ENCODE results near the gene PPFIBP1. TPM values are rescaled to one million over a fixed set of nuclear protein-coding genes. Genes with fewer than 3 reads are reported as not detected.

The PPFIBP1 gene
- total and polyA plus RNA-seq, 2 of the 8 experiments (the other 6 are each of a cell fraction or from before 2014, with no cell fraction given), result 7.7 to 31.3 TPM

- Histone ChIP-seq H2BK20ac (ENCODE audit: low read length) (no peak overlapping the region), H3K23me2 (ENCODE audit: low read depth, low read length) (no peaks in the 10 kb centered on the region), H2BK120ac (replicated peaks; ENCODE audit: low read depth, low read length) (no peak overlapping the region), H3K9me3 (ENCODE audit: insufficient read depth in 2 of 2, low read depth in 1 of 2, low read length in 1 of 2) (no peaks in the 10 kb centered on the region), H3K36me3 (ENCODE audit: control insufficient read depth in 2 of 4, insufficient read depth in 4 of 4, low read length in 3 of 4) (no peaks in the 10 kb centered on the region), H3K27ac (ENCODE audit: low read depth, low read length) (no peak overlapping the region), H4K5ac (ENCODE audit: insufficient read length, low read depth, low read length) (no peak overlapping the region), H2BK5ac (ENCODE audit: low read depth, low read length) (no peak overlapping the region), H2BK12ac (ENCODE audit: low read depth, low read length) (no peak overlapping the region), H3K9ac (replicated peaks in 1 of 4; ENCODE audit: extremely low read depth in 1 of 4, low read depth in 3 of 4, low read length in 3 of 4) (no peak overlapping the region), H3K4me3 (ENCODE audit: extremely low read depth in 1 of 4, insufficient read depth in 2 of 4, low read depth in 3 of 4, low read length in 4 of 4) (no peak overlapping the region), H3K27me3 (replicated peaks in 1 of 4; ENCODE audit: control insufficient read depth in 3 of 4, extremely low read depth in 1 of 4, insufficient read depth in 3 of 4, low read length in 3 of 4) (no peaks in the 10 kb centered on the region), H3K4ac (replicated peaks; ENCODE audit: insufficient read length, low read depth, low read length) (no peak overlapping the region), H3K56ac (replicated peaks; ENCODE audit: insufficient read length, low read depth, low read length) (no peak overlapping the region), H3K4me2 (ENCODE audit: insufficient read depth in 1 of 2, low read depth in 2 of 2, low read length in 2 of 2) (no peak overlapping the region), H4K91ac (replicated peaks; ENCODE audit: insufficient read length, low read length) (no peak overlapping the region), H3K79me2 (ENCODE audit: control insufficient read depth in 1 of 2, insufficient read depth in 2 of 2, low read length in 2 of 2) (no peaks in the 10 kb centered on the region), H3K14ac (ENCODE audit: insufficient read length) (no peak overlapping the region), H3K79me1 (ENCODE audit: low read depth, low read length) (no peaks in the 10 kb centered on the region), H2AK5ac (ENCODE audit: low read depth, low read length) (no peak overlapping the region), H4K8ac (ENCODE audit: extremely low read depth, insufficient read depth, low read length) (no peak overlapping the region), H3K18ac (ENCODE audit: extremely low read depth, low read length) (no peak overlapping the region), H4K20me1 (replicated peaks in 1 of 2; ENCODE audit: control insufficient read depth in 1 of 2, insufficient read depth in 2 of 2, low read length in 2 of 2) (no peaks in the 10 kb centered on the region), H3K23ac (ENCODE audit: insufficient read length) (no peak overlapping the region), H2AFZ (ENCODE audit: low read length) (no peak overlapping the region), H3K4me1 (replicated peaks in 1 of 4; ENCODE audit: control insufficient read depth in 3 of 4, insufficient read depth in 4 of 4, low read length in 3 of 4) (no peaks in the 10 kb centered on the region), H2BK15ac (ENCODE audit: low read length) (no peak overlapping the region)
- FAIRE-seq, result peak; percentile 52
- ChIA-PET CTCF (ENCODE audit: partially characterized antibody) (interaction anchor here (0.6 to 1.8 kb wide), 17 partner anchors 9 to 255 kb away, joined by 3 to 6 read pairs (median 4); no protein-coding TSS in a partner anchor), POLR2A (ENCODE audit: partially characterized antibody) (no interaction called here)
- no peak for DNase-seq (ENCODE audit: low read depth in 1 of 2, low spot score in 2 of 2)
- TF ChIP-seq RAD21 (IDR thresholded peaks at IDR 0.05 in 1 of 2, conservative IDR thresholded peaks at IDR 0.05 in 1 of 2; ENCODE audit: low read depth in 2 of 2, low read length in 2 of 2) (peak; percentile 72 to 79), CTCF (IDR thresholded peaks at IDR 0.05; ENCODE audit: control extremely low read depth in 1 of 3, insufficient read depth in 1 of 3, low read depth in 1 of 3, low read length in 3 of 3) (peak in 2 of 3 experiments; percentile 51 to 57; a peak in 2 of 4 replicates), CEBPB (IDR thresholded peaks at IDR 0.05; ENCODE audit: low read depth, low read length) (peak; percentile 23; the same call in 1 of the 2 replicates)
- TF ChIP-seq, protein P1, sequence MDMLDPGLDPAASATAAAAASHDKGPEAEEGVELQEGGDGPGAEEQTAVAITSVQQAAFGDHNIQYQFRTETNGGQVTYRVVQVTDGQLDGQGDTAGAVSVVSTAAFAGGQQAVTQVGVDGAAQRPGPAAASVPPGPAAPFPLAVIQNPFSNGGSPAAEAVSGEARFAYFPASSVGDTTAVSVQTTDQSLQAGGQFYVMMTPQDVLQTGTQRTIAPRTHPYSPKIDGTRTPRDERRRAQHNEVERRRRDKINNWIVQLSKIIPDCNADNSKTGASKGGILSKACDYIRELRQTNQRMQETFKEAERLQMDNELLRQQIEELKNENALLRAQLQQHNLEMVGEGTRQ (IDR thresholded peaks at IDR 0.05; ENCODE audit: low read length), result no peak
- 78% methylated on average over 7 of the region's 7 CpGs; no CpG with 5 or more reads in 1 of the 2 experiments for WGBS, 2 experiments (ENCODE audit: extremely low coverage in 1 of 2, insufficient coverage in 1 of 2, insufficient read length in 1 of 2, insufficient replicate concordance in 2 of 2, low coverage in 1 of 2, low lambda C conversion rate in 2 of 2, missing lambda C conversion rate in 1 of 2)
Measured at GRCh38 chr12:27635349-27635972, 111.5 kb downstream of the PPFIBP1 start.

Measured in H1 (cell line).